Mucosa of descending colon (tissue), 3 donors: ENCODE measurements around the gene TMTC1. TPM values are rescaled to one million over a fixed set of nuclear protein-coding genes. Genes with fewer than 3 reads are reported as not detected.

ENCODE experiments used
- ATAC-seq: fragments of 200-7000 bp; cut with Tn5 transposase; one replicate; pipeline ENCODE4 v1.9.1; 2020; ENCODE audit warnings: mild to moderate bottlenecking, moderate library complexity
- DNase-seq, 3 donors: peaks; one replicate each; pipeline ENCODE4 v3.0.0-alpha.2; 2020
- H3K36me3 ChIP-seq: fragments of 200-600 bp; one replicate; pipeline ENCODE4 v1.8.0; 2021; ENCODE audit warnings: low read depth, mild to moderate bottlenecking
- H3K4me1 ChIP-seq: fragments of 200-600 bp; one replicate; pipeline ENCODE4 v1.8.0; 2021; ENCODE audit warnings: low read depth, mild to moderate bottlenecking
- H3K4me3 ChIP-seq: fragments of 200-600 bp; one replicate; pipeline ENCODE4 v1.8.0; 2021; ENCODE audit warnings: mild to moderate bottlenecking
- H3K9me3 ChIP-seq: fragments of 200-600 bp; one replicate; pipeline ENCODE4 v1.8.0; 2021; ENCODE audit warnings: mild to moderate bottlenecking
- intact Hi-C, 2 donors: fragments of 100-400 bp; cut with DNase I in 1 of 2; cut with micrococcal nuclease in 1 of 2; formaldehyde crosslinking; loops; one replicate each; pipeline versions ENCODE4 v1.11.0 to v1.11.1; 2022; cut with DNase I, micrococcal nuclease
- total RNA-seq, 3 donors: library from RNA; stranded (reverse); fragmentation: NEBNext Ultra II Directional in 2 of 3; extraction: Animal tissue kit (Norgen Biotek cat#: 25700) in 2 of 3; gene quantifications; one replicate each; pipeline versions ENCODE4 v1.2.1 to v1.2.4, GENCODE V29; 2021 to 2023
- TF ChIP-seq, protein P1 (sequence below): fragments of 200-600 bp; IDR thresholded peaks from one replicate; pipeline ENCODE4 v1.8.0; 2022; ENCODE audit warnings: antibody characterized with exemption, mild to moderate bottlenecking
- donor health status: DM: no; HTN: no; CAD: no; lungs with moderate emphysema.
- donor health status: DM: no; HTN: no; CAD: no.
- donor health status: DM: no; HTN: yes; CAD: no.

The TMTC1 gene
- total RNA-seq, 3 donors from 2014 or later: 2.5 to 49.1 (median 10.5) TPM

DNA sequence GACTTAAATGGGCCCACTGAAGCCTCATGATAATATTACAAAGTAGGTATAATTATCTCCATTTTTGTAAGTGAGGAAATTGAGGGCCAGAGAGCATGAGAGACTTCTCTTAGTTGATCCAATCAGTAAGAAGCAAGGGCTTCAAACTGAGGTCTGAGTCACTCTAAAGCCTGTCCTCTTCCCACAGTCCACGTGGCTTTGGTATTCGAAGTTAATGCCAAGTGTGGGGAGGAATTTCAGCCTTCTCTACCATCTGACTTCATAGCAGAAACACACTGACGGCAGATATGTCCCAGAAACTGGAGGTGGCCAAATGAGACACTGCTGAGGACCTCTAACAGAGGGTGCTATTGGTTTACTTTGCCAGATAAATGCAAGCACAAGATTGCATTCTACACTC, 171.8 kb downstream of the TMTC1 start:
- DNase-seq (no peak), ATAC-seq (no peak)
- Histone ChIP-seq H3K9me3 (no peaks in the 10 kb centered on the region), H3K4me1 (no peaks in the 10 kb centered on the region), H3K4me3 (no peak overlapping the region), H3K36me3 (no peaks in the 10 kb centered on the region)
- TF ChIP-seq, protein P1, sequence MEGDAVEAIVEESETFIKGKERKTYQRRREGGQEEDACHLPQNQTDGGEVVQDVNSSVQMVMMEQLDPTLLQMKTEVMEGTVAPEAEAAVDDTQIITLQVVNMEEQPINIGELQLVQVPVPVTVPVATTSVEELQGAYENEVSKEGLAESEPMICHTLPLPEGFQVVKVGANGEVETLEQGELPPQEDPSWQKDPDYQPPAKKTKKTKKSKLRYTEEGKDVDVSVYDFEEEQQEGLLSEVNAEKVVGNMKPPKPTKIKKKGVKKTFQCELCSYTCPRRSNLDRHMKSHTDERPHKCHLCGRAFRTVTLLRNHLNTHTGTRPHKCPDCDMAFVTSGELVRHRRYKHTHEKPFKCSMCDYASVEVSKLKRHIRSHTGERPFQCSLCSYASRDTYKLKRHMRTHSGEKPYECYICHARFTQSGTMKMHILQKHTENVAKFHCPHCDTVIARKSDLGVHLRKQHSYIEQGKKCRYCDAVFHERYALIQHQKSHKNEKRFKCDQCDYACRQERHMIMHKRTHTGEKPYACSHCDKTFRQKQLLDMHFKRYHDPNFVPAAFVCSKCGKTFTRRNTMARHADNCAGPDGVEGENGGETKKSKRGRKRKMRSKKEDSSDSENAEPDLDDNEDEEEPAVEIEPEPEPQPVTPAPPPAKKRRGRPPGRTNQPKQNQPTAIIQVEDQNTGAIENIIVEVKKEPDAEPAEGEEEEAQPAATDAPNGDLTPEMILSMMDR: no peak
- intact Hi-C loops: no loop called here

- H3K36me3 ChIP-seq: no peaks in the 10 kb centered on the region
- no peaks in the 10 kb centered on the region for H3K9me3 ChIP-seq
- TF ChIP-seq, protein P1: no peak
- DNase-seq (no peak), ATAC-seq (no peak)
- no peaks in the 10 kb centered on the region for H3K4me1 ChIP-seq
- no peak overlapping the region for H3K4me3 ChIP-seq
- intact Hi-C loops: no loop called here
Observed at GRCh38 chr12:29610473-29611170, 173.1 kb downstream of the TMTC1 start.

DNA sequence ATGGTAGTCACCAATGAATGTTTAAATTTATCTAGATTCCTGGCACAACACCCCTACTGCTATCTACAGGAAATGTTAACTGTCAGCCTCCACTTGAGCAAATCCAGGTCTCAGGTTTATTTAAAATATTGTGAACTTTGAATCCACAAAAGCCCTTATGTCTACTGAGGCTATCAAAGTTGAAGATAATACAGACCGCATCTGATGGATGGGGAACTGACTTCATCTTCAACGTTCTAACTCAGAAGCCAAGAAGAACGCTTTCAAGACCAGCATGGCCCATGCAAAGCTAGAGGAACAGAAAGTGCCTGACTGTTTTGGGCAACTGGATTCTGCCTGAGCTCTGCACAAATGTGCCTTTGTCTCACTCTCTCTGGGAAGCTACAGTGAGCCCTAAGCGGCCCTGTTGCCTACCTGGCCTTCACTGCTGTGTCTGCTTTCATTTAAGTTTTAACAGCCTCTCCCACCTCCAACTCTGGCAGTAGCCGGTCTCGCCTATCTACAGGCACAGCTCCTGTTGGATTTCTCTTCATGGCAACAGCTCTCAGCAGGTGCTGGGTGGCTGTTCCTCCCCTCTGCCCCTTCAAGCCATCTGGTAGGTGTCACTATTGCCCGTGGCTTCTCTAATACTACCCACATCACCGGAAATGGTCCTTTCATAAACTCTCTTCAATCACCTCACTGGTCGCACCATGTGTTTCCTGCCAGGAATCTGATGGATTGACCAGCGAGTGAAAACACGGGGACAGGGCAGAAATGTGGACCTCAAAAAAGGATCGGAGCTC, 174.1 kb downstream of the TMTC1 start:
- TF ChIP-seq, protein P1: no peak
- intact Hi-C loops: no loop called here
- no peak for ATAC-seq
- Histone ChIP-seq H3K4me3 (no peak overlapping the region), H3K36me3 (no peaks in the 10 kb centered on the region), H3K4me1 (no peaks in the 10 kb centered on the region), H3K9me3 (no peaks in the 10 kb centered on the region)
- no peak for DNase-seq

DNA sequence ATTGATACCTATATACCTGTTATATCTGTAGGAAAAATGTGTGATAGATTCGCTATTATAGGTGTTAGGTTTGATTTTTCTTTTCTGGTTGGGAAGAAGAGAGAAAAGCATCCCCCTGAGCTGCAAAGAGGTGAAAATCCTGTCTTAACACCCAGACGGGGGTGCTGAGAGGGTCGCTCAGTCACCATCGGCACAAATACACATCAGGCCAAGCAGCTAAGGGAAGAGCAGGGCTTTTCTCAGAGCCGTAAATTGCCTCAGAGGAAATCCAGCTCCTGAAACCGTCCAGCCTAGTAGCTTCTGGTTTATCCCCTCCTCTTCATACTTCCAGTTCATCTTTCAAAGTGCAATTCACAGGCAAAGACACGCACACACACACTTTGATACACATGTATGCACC, 175.2 kb downstream of the TMTC1 start:
- no peaks in the 10 kb centered on the region for H3K4me1 ChIP-seq
- TF ChIP-seq, protein P1: no peak
- no peak for DNase-seq
- no peak for ATAC-seq
- no peaks in the 10 kb centered on the region for H3K9me3 ChIP-seq
- H3K36me3 ChIP-seq: no peaks in the 10 kb centered on the region
- intact Hi-C loops: no loop called here
- H3K4me3 ChIP-seq: no peak overlapping the region

DNA sequence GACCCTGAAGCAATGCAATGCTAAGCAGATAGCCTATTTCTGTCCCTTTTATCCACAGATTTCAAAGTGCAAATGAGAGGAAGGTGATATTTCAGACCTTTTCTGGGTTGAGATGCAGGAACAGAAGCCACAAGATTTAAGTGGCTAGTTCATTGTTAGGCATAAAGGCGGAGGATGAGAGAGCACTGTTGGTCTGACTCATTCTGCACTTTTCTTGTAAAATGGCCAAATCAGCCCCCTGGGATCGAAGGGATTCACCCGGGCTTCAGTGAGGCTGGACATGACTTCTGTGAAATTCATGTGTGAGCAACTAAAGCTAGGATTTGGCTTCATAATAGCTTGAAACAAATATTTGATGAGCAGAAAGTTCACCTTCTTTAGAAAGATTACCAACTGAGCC, 184.4 kb downstream of the TMTC1 start:
- H3K9me3 ChIP-seq: no peaks in the 10 kb centered on the region
- intact Hi-C loops: no loop called here
- H3K4me1 ChIP-seq: no peaks in the 10 kb centered on the region
- DNase-seq (no peak), ATAC-seq (no peak)
- TF ChIP-seq, protein P1: no peak
- H3K36me3 ChIP-seq: no peaks in the 10 kb centered on the region
- no peak overlapping the region for H3K4me3 ChIP-seq
